ENCODE data around the gene EHMT1. TPM values are rescaled to one million over a fixed set of nuclear protein-coding genes. Genes with fewer than 3 reads are reported as not detected.
A peak's percentile ranks its signal among the peaks of the same experiment; 100 is the strongest.
"Not testable (repeated sequence)": the region's sequence is repeated elsewhere in the genome, so short reads cannot be mapped to it uniquely, and the experiment has no call there.

The EHMT1 gene
- total and polyA plus RNA-seq, 2 donors (not counting 1 experiment from before 2014, with no cell fraction given) = 101 to 394 TPM

GRCh38 chr9:137734181-137734580, 115.4 kb downstream of the EHMT1 start:
- Histone ChIP-seq H3K79me2 (ENCODE audit: control insufficient read depth, insufficient read depth, low read length) (peaks cover 60% of the 10 kb centered on the region), H3K27me3 (replicated peaks in 1 of 4; ENCODE audit: control extremely low read depth in 1 of 4, control insufficient read depth in 3 of 4, insufficient read depth in 4 of 4, low read length in 3 of 4) (no peaks in the 10 kb centered on the region), H2AFZ (ENCODE audit: insufficient read depth, low read depth, low read length, poor library complexity, severe bottlenecking) (no peak overlapping the region), H3K4me3 (ENCODE audit: control extremely low read depth in 1 of 5, extremely low read depth in 1 of 5, insufficient read depth in 1 of 5, low read depth in 2 of 5, low read length in 4 of 5) (no peak overlapping the region), H3K36me3 (replicated peaks in 1 of 2; ENCODE audit: control extremely low read depth in 1 of 2, control insufficient read depth in 1 of 2, extremely low read depth in 1 of 2, insufficient read depth in 2 of 2, low read length in 1 of 2) (peaks cover 20 to 62% of the 10 kb centered on the region in 2 experiments), H3K9ac (ENCODE audit: low read length) (no peak overlapping the region), H3K9me3 (ENCODE audit: control extremely low read depth in 1 of 3, control insufficient read depth in 2 of 3, insufficient read depth in 1 of 3, low read length in 2 of 3) (peaks cover 10 to 30% (median 27%) of the 10 kb centered on the region in 3 donors), H3K4me2 (replicated peaks; ENCODE audit: low read depth, low read length, poor library complexity, severe bottlenecking) (no peak overlapping the region), H4K20me1 (ENCODE audit: control insufficient read depth, insufficient read depth, low read length, poor library complexity, severe bottlenecking) (no peaks in the 10 kb centered on the region), H3K4me1 (ENCODE audit: control insufficient read depth in 2 of 2, insufficient read depth in 2 of 2, low read length in 2 of 2) (peaks cover 16 to 22% of the 10 kb centered on the region in 2 donors), H3K27ac (ENCODE audit: low read length in 2 of 2) (no peak overlapping the region)
- Mint-ChIP-seq H3K9me3 (ENCODE audit: insufficient read depth) (peaks cover 8% of the 10 kb centered on the region), H3K4me1 (peaks cover 27% of the 10 kb centered on the region), H3K27ac (no peak overlapping the region), H3K27me3 (no peaks in the 10 kb centered on the region), H3K4me3 (no peak overlapping the region)
- ChIA-PET POLR2A (no interaction called here), CTCF (no interaction called here)
- TF ChIP-seq EZH2 (IDR thresholded peaks at IDR 0.05; ENCODE audit: borderline replicate concordance, insufficient read depth, low read depth, low read length, poor library complexity, severe bottlenecking) (no peak), CTCF (IDR thresholded peaks at IDR 0.05) (no peak)
- ATAC-seq (ENCODE audit: low read depth) (no peak), DNase-seq (no peak)
- intact Hi-C loops (cut with micrococcal nuclease) = no loop called here
- 100% methylated on average over 1 of the region's 2 CpGs for WGBS (ENCODE audit: insufficient coverage)

- DNase-seq = peak; percentile 92
- intact Hi-C loops (cut with micrococcal nuclease) = loop anchor here (1.0 kb wide), 1 partner anchor 21 kb away; no protein-coding TSS in a partner anchor
- peak overlapping the region; percentile 87 for H3K4me3 Mint-ChIP-seq
- H3K27me3 Mint-ChIP-seq; POLR2A ChIA-PET; H3K9ac ChIP-seq (ENCODE audit: low read length); H3K27me3 ChIP-seq (replicated peaks in 1 of 4; ENCODE audit: control extremely low read depth in 1 of 4, control insufficient read depth in 3 of 4, insufficient read depth in 4 of 4, low read length in 3 of 4); H3K9me3 Mint-ChIP-seq (ENCODE audit: insufficient read depth); H2AFZ ChIP-seq (ENCODE audit: insufficient read depth, low read depth, low read length, poor library complexity, severe bottlenecking); H4K20me1 ChIP-seq (ENCODE audit: control insufficient read depth, insufficient read depth, low read length, poor library complexity, severe bottlenecking): not testable (repeated sequence)
- peak overlapping the region; percentile 93 for H3K27ac Mint-ChIP-seq
- CTCF ChIA-PET = interaction anchor here (1.0 to 1.9 kb wide), 3 partner anchors 20 to 51 kb away, joined by 3 to 6 read pairs (median 3); no protein-coding TSS in a partner anchor
- Histone ChIP-seq H3K36me3 (replicated peaks in 1 of 2; ENCODE audit: control extremely low read depth in 1 of 2, control insufficient read depth in 1 of 2, extremely low read depth in 1 of 2, insufficient read depth in 2 of 2, low read length in 1 of 2) (peaks cover 20 to 37% of the 10 kb centered on the region in 2 experiments), H3K4me1 (ENCODE audit: control insufficient read depth in 2 of 2, insufficient read depth in 2 of 2, low read length in 2 of 2) (peaks cover 19 to 31% of the 10 kb centered on the region in 2 donors), H3K4me2 (replicated peaks; ENCODE audit: low read depth, low read length, poor library complexity, severe bottlenecking) (peak overlapping the region; percentile 38), H3K4me3 (ENCODE audit: control extremely low read depth in 1 of 5, extremely low read depth in 1 of 5, insufficient read depth in 1 of 5, low read depth in 2 of 5, low read length in 4 of 5) (peak overlapping the region in 1 of 5 experiments; percentile 41), H3K9me3 (ENCODE audit: control extremely low read depth in 1 of 3, control insufficient read depth in 2 of 3, insufficient read depth in 1 of 3, low read length in 2 of 3) (peaks cover 10 to 24% (median 23%) of the 10 kb centered on the region in 3 donors), H3K79me2 (ENCODE audit: control insufficient read depth, insufficient read depth, low read length) (peaks cover 22% of the 10 kb centered on the region), H3K27ac (ENCODE audit: low read length in 2 of 2) (peak overlapping the region; percentile 73 to 82)
- peak; percentile 77 for ATAC-seq (ENCODE audit: low read depth)
- 26% methylated on average over 3 of the region's 14 CpGs for WGBS (ENCODE audit: insufficient coverage)
- peaks cover 56% of the 10 kb centered on the region for H3K4me1 Mint-ChIP-seq
Measured at GRCh38 chr9:137738182-137738696, 119.4 kb downstream of the EHMT1 start.
